Spinal cord (tissue), 10 donors: ENCODE data around the gene CD300LG. TPM values are rescaled to one million over a fixed set of nuclear protein-coding genes. Genes with fewer than 3 reads are reported as not detected.
A peak's percentile ranks its signal among the peaks of the same experiment; 100 is the strongest.

Source experiments
- DNase-seq, 6 donors: peaks; one replicate each; pipeline versions ENCODE4 v3.0.0 to v3.0.0-alpha.2; 2013 to 2015; ENCODE audit warnings: low spot score in 6 of 6, low read depth in 4 of 6
- H3K27ac ChIP-seq: one replicate; pipeline ENCODE4 v1.5.1; 2013; ENCODE audit warnings: low read depth, low read length, control low read depth
- H3K27me3 ChIP-seq: one replicate; pipeline ENCODE4 v1.6.1; 2013; ENCODE audit warnings: low read length; ENCODE audit not compliant: control insufficient read depth, insufficient read depth
- H3K36me3 ChIP-seq: one replicate; pipeline ENCODE4 v1.6.1; 2013; ENCODE audit warnings: low read length; ENCODE audit not compliant: control insufficient read depth, insufficient read depth
- H3K4me1 ChIP-seq: one replicate; pipeline ENCODE4 v1.6.1; 2013; ENCODE audit warnings: low read length; ENCODE audit not compliant: control insufficient read depth, insufficient read depth
- H3K4me3 ChIP-seq: one replicate; pipeline ENCODE4 v1.5.1; 2013; ENCODE audit warnings: low read depth, low read length, control low read depth
- H3K9me3 ChIP-seq: one replicate; pipeline ENCODE4 v1.6.1; 2013; ENCODE audit warnings: low read length; ENCODE audit not compliant: control insufficient read depth, insufficient read depth
- WGBS: methylation state at CpG from one replicate; pipeline ENCODE4 v1.1.5; 2013; ENCODE audit warnings: missing lambda C conversion rate; ENCODE audit not compliant: insufficient coverage; 5-methylcytosine and 5-hydroxymethylcytosine counted together
- polyA plus RNA-seq, 2 donors: library from polyadenylated mRNA; unstranded; fragments of 120-200 nt; gene quantifications; one replicate each; pipeline ENCODE4 v1.2.1, GENCODE V29; 2013; ENCODE audit not compliant: insufficient read length in 2 of 2
- total RNA-seq, 2 donors: library from RNA; depleted of rRNA in 1 of 2; stranded (reverse); fragments of 120-200 nt in 1 of 2; fragments of >200 nt in 1 of 2; gene quantifications; one replicate each; pipeline versions ENCODE4 v1.2.3 to v1.2.4, GENCODE V29; 2013 to 2014
- donor health status: healthy.

The CD300LG gene
- total and polyA plus RNA-seq, 4 donors, result 0.39 to 0.69 (median 0.40) TPM

- Histone ChIP-seq H3K4me3 (no peak overlapping the region), H3K36me3 (peaks cover 60% of the 10 kb centered on the region), H3K27me3 (no peaks in the 10 kb centered on the region), H3K4me1 (peaks cover 3% of the 10 kb centered on the region), H3K27ac (no peak overlapping the region), H3K9me3 (no peaks in the 10 kb centered on the region)
- 100% methylated on average over 1 of the region's 5 CpGs for WGBS
- DNase-seq, result no peak
These were observed 24.3 kb upstream of the CD300LG start for GRCh38 chr17:43822570-43823190.

DNA sequence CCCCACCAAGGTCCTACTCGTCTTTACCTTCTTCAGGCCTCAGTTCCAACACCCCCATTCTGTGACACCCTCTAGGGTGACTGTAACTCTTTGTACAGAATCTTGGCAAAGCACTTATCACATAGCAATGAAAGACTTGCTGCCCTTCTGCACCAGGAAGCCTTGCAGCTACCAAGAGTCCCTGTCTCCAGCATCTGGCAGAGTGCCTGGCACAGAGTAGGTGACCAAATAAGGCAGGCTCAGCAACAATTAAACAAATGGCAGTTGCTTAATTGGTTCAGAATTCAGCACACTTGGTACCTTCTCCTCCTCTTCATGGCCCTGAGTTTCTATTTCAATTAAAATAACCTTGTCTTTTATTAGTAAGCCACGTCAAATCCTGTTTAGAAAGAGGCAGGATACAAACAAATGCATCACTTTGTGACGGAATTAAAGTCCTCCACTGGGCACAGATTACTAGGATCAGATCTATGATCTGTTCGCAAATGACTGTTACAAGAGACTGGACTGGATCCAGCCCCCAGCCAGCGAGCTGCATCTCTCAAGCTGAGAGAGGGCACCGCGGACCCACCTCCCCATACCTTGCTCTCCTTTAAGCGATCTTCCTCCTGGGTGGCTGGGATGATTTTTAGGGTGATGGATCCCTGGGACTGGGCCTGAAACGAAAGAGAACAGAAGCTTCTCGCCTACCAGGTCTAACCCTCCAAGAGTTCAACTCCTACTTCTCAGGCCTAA lies 23.5 kb upstream of the CD300LG start:
- peak in 1 of 6 donors; percentile 29 for DNase-seq
- Histone ChIP-seq H3K36me3 (peaks cover 54% of the 10 kb centered on the region), H3K4me1 (peaks cover 3% of the 10 kb centered on the region), H3K9me3 (no peaks in the 10 kb centered on the region), H3K27ac (no peak overlapping the region), H3K27me3 (no peaks in the 10 kb centered on the region), H3K4me3 (no peak overlapping the region)
- 59% methylated on average over 3 of the region's 10 CpGs for WGBS

DNA sequence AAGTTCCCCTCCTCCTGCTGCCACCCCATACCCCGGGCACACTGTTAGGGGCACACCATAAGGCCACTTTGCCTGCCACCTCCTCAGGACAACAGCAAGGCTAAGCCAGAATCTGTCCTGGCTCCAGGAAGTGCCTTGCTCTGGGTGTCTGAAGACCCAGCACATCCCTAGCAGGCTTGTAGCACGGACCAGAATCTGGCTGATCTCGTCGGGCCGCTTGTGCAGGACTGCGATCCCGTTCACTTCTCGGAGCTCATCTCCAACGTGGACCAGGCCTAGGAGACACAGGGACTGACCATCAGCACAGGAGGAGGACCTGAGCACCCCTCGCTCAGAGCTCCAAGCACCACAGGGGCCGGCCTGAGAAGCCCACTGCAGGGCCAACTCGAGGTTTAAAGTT lies 21.4 kb upstream of the CD300LG start:
- WGBS, result 96% methylated on average over 10 of the region's 12 CpGs
- H3K36me3 ChIP-seq, result peaks cover 58% of the 10 kb centered on the region
- no peak overlapping the region for H3K27ac ChIP-seq
- H3K4me1 ChIP-seq, result peaks cover 7% of the 10 kb centered on the region
- no peak for DNase-seq
- H3K9me3 ChIP-seq, result no peaks in the 10 kb centered on the region
- H3K4me3 ChIP-seq, result no peak overlapping the region
- no peaks in the 10 kb centered on the region for H3K27me3 ChIP-seq

- Histone ChIP-seq H3K4me3 (no peak overlapping the region), H3K9me3 (no peaks in the 10 kb centered on the region), H3K27ac (no peak overlapping the region), H3K36me3 (peaks cover 58% of the 10 kb centered on the region), H3K27me3 (no peaks in the 10 kb centered on the region), H3K4me1 (peaks cover 11% of the 10 kb centered on the region)
- no peak for DNase-seq
- 97% methylated on average over 5 of the region's 7 CpGs for WGBS
These were observed 20.8 kb upstream of the CD300LG start for GRCh38 chr17:43826206-43826605.

DNA sequence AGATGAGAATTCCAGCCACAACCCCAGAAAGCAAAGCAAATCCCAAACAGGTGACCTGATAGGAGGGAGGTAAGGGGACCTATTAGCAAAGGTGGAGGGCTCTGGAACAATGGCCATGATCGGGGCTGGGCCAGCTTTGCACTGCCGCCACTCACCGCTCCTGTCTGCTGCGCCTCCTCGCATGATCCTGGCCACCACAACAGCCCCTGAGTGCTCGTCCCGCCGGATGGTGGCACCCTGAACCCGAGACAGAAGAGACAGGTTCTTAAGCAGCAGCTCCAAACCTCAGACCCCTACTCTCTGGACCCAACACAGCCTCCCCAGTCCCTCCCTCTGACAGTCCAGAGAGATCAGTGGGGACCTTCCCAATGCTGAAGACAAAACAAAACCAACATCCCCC lies 19.4 kb upstream of the CD300LG start:
- H3K4me1 ChIP-seq, result peaks cover 23% of the 10 kb centered on the region
- peaks cover 61% of the 10 kb centered on the region for H3K36me3 ChIP-seq
- no peaks in the 10 kb centered on the region for H3K9me3 ChIP-seq
- no peak overlapping the region for H3K27ac ChIP-seq
- whole genome bisulfite sequencing, result 100% methylated on average over 8 of the region's 9 CpGs
- H3K4me3 ChIP-seq, result no peak overlapping the region
- no peaks in the 10 kb centered on the region for H3K27me3 ChIP-seq
- DNase-seq, result no peak

GRCh38 chr17:43829738-43830137 lies 17.2 kb upstream of the CD300LG start:
- H3K27ac ChIP-seq, result no peak overlapping the region
- no peaks in the 10 kb centered on the region for H3K9me3 ChIP-seq
- DNase-seq, result no peak
- H3K36me3 ChIP-seq, result peaks cover 45% of the 10 kb centered on the region
- H3K4me3 ChIP-seq, result no peak overlapping the region
- whole genome bisulfite sequencing, result 93% methylated on average over 14 of the region's 14 CpGs
- H3K27me3 ChIP-seq, result no peaks in the 10 kb centered on the region
- H3K4me1 ChIP-seq, result peaks cover 29% of the 10 kb centered on the region

DNA sequence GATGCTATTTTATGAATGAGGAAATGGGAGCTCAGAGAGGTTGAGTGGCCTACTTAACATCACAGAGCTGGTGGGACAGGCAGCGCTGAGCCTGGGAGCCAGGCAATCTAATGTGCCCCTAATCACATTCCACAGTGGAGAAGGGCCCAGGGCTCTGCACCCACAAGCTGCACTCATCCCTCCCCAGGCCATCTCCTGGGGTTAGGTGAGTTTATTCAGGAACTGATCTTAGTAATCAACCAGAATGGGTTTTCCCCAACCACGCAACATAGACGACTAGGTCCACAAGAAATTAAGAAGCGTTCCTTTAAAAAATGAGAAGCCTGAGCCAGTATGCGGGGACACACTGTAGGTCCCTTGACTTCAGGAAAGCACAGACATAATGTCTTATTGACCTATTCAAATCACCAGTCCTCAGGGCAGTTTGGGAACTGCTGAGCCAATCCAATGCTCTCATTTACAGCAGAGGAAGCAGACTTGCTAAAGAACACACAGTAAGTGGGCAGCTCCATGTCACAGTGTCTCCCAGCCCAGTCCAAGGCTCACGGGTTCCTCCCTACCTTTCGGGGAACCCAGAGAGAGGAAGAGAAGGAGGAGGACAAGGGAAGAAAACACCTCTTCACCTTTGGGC lies 16.4 kb upstream of the CD300LG start:
- Histone ChIP-seq H3K27me3 (no peaks in the 10 kb centered on the region), H3K4me1 (peaks cover 29% of the 10 kb centered on the region), H3K27ac (no peak overlapping the region), H3K36me3 (peaks cover 37% of the 10 kb centered on the region), H3K4me3 (no peak overlapping the region), H3K9me3 (no peaks in the 10 kb centered on the region)
- DNase-seq, result no peak
- WGBS, result 81% methylated on average over 4 of the region's 7 CpGs

DNA sequence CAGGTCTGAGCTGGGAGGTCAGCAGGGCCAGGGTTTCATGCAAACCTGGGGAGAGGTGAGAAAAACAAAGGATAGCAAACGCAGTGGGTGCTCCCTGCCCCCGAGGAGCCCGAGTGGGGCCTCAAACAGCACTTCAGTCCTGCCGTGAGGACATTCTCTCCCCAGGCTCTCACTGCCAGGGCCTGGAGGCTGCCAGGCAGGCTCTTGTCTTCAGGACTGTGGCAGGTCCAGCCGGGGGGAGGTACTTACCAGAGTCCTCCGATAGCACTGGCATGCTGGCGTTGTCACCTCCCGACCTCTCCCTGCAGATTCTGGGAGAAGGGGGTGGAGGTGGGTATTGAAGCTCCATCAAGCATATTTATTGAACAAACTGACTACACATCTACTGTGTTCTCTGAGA lies 15.3 kb upstream of the CD300LG start:
- H3K27me3 ChIP-seq, result no peaks in the 10 kb centered on the region
- 60% methylated on average over 5 of the region's 8 CpGs for WGBS
- no peak overlapping the region for H3K4me3 ChIP-seq
- DNase-seq, result no peak
- H3K36me3 ChIP-seq, result peaks cover 34% of the 10 kb centered on the region
- H3K9me3 ChIP-seq, result no peaks in the 10 kb centered on the region
- H3K27ac ChIP-seq, result no peak overlapping the region
- peaks cover 29% of the 10 kb centered on the region for H3K4me1 ChIP-seq

- Histone ChIP-seq H3K36me3 (peaks cover 28% of the 10 kb centered on the region), H3K9me3 (no peaks in the 10 kb centered on the region), H3K27me3 (no peaks in the 10 kb centered on the region), H3K4me1 (peaks cover 29% of the 10 kb centered on the region), H3K27ac (no peak overlapping the region), H3K4me3 (peak overlapping the region; percentile 47)
- DNase-seq, result peak in 2 of 6 donors; percentile 15 to 23
- 6% methylated on average over 49 of the region's 51 CpGs for WGBS
These were observed 14.6 kb upstream of the CD300LG start for GRCh38 chr17:43832168-43832975.
